PC-9 (cell line): ENCODE results near the gene VSIG8.

ENCODE experiments used
- CTCF ChIP-seq: fragments of 200-600 bp; sonication (generic); conservative IDR thresholded peaks from 2 replicates; pipeline ENCODE4 v1.6.1; 2017; ENCODE audit warnings: mixed run types, antibody characterized with exemption, mild to moderate bottlenecking, moderate library complexity
- EZH2 ChIP-seq: fragments of 200-600 bp; sonication (generic); IDR thresholded peaks from 2 replicates; pipeline ENCODE4 v1.8.0; 2017; ENCODE audit warnings: antibody characterized with exemption, low read depth

GRCh38 chr1:159896546-159896930 lies 34.1 kb upstream of the VSIG8 start:
- TF ChIP-seq EZH2 (no peak), CTCF (no peak)
